ENCODE measurements around the gene CPN1.

- TF ChIP-seq CTCF (IDR thresholded peaks at IDR 0.05), result no peak
- no peak for TF ChIP-seq ZFX (IDR thresholded peaks at IDR 0.05; ENCODE audit: borderline replicate concordance)
Measured at GRCh38 chr10:100089241-100089640, 7.6 kb upstream of the CPN1 start.
